Nephron progenitor cell (in vitro differentiated cells): Measurements from ENCODE around the gene CPZ.

Source experiments
- DNase-seq: peaks from one replicate; pipeline ENCODE4 v3.0.0; 2021
- H3K27ac Mint-ChIP-seq: 2 replicates; pipeline ENCODE4 v1.8.0; 2021; ENCODE audit warnings: mild to moderate bottlenecking, moderate library complexity, mixed read lengths
- H3K27me3 Mint-ChIP-seq: 2 replicates; pipeline ENCODE4 v1.8.0; 2021; ENCODE audit warnings: mild to moderate bottlenecking, low read depth, mixed read lengths; ENCODE audit not compliant: poor library complexity
- H3K36me3 Mint-ChIP-seq: 2 replicates; pipeline ENCODE4 v1.8.0; 2021; ENCODE audit warnings: low read depth, mixed read lengths
- H3K4me1 Mint-ChIP-seq: 2 replicates; pipeline ENCODE4 v1.8.0; 2021; ENCODE audit warnings: mixed read lengths
- H3K4me3 Mint-ChIP-seq: 2 replicates; pipeline ENCODE4 v1.8.0; 2021; ENCODE audit warnings: mild to moderate bottlenecking, moderate library complexity, mixed read lengths
- H3K9me3 Mint-ChIP-seq: 2 replicates; pipeline ENCODE4 v1.8.0; 2021; ENCODE audit warnings: mild to moderate bottlenecking, moderate library complexity, mixed read lengths
- TF ChIP-seq, protein P1 (sequence below): fragments of 200-600 bp; sonication (generic); IDR thresholded peaks from 2 replicates; pipeline ENCODE4 v1.5.0; 2021; ENCODE audit warnings: antibody characterized with exemption

Gene CPZ

DNA sequence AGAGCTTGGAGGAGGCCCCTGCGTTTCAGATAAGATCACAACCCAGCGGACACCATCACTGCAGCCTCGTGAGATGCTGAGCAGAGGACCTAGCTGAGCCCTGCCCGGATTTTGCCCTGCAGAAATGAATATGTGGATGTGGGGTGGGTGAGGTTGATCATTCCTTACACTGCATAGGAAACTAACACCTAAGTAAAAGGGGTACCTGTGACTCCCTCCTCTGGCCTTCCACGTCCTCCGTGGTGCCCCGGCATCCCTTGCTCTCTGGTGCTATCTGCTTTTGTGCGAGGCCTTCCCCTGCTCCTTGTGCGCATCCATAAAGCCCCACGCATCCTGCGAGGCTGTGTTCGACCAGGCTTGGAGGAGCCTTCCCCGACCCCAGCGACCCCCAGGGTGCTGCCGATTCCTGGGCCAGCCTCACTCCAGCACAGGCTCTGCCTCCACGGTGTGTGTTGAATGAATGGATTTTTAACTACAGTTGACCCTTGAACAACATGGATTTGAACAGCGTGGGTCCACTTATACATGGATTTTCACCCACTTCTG lies 37.9 kb upstream of the CPZ start:
- Mint-ChIP-seq H3K27me3 (peaks cover 22% of the 10 kb centered on the region), H3K36me3 (no peaks in the 10 kb centered on the region), H3K9me3 (no peaks in the 10 kb centered on the region), H3K27ac (no peak overlapping the region), H3K4me3 (no peak overlapping the region), H3K4me1 (no peaks in the 10 kb centered on the region)
- TF ChIP-seq, protein P1, sequence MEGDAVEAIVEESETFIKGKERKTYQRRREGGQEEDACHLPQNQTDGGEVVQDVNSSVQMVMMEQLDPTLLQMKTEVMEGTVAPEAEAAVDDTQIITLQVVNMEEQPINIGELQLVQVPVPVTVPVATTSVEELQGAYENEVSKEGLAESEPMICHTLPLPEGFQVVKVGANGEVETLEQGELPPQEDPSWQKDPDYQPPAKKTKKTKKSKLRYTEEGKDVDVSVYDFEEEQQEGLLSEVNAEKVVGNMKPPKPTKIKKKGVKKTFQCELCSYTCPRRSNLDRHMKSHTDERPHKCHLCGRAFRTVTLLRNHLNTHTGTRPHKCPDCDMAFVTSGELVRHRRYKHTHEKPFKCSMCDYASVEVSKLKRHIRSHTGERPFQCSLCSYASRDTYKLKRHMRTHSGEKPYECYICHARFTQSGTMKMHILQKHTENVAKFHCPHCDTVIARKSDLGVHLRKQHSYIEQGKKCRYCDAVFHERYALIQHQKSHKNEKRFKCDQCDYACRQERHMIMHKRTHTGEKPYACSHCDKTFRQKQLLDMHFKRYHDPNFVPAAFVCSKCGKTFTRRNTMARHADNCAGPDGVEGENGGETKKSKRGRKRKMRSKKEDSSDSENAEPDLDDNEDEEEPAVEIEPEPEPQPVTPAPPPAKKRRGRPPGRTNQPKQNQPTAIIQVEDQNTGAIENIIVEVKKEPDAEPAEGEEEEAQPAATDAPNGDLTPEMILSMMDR, result no peak
- DNase-seq, result no peak

DNA sequence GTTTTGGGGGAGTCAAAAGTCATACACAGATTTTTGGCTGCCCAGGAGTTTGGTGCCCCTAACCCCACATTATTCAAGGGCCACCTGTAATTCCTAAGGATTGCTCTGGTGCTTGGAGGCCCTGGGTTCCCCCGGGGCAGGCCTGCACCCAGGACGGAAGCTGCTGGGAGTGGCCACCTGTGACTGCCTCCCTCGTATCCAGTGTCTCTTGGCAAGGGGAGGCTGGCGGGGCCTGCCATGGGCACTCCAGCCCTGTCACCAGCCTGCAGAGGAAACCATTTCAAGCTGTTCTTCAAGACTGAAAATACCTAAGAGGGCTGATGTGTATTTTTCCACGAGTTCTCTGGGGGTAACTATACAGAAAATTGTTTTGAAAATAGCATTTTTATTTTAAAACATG lies 36.8 kb upstream of the CPZ start:
- no peak overlapping the region for H3K27ac Mint-ChIP-seq
- H3K27me3 Mint-ChIP-seq, result peaks cover 17% of the 10 kb centered on the region
- peaks cover 2% of the 10 kb centered on the region for H3K4me1 Mint-ChIP-seq

DNA sequence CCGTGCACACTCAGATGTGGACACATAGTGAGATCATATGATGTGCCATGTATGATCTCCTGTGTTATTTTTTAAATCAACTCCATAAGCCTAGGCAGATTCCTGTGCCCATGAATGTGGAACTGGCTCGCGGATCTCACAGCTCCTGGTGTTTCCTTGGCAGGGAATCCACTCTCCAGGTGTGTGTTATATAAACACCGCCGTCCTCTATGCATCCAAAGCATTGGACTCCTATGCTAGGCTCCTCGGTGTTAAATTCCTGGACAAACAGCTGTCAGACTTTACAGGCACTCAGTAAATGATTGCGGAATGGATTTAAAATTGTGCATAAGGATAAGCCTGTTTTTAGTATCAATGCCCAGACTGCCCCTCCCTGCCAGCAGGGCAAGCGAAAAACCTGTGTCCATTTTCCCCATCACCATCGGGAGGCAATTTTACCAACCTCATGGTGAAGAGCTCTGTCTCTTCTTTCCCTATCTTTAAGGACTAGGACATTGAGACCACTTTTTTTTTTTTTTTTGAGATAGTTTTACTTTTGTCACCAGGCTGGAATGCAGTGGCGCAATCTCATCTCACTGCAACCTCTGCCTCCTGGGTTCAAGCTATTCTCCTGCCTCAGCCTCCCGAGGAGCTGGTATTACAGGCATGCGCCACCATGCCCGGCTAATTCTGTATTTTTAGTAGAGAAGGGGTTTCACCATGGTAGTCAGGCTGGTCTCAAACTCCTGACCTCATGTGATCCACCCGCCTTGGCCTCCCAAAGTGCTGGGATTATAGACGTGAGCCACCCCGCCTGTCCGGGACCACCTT lies 36.0 kb upstream of the CPZ start:
- no peaks in the 10 kb centered on the region for H3K36me3 Mint-ChIP-seq
- no peak for DNase-seq
- TF ChIP-seq, protein P1, result no peak
- H3K27me3 Mint-ChIP-seq, result peaks cover 17% of the 10 kb centered on the region
- H3K4me3 Mint-ChIP-seq, result no peak overlapping the region
- no peak overlapping the region for H3K27ac Mint-ChIP-seq
- H3K4me1 Mint-ChIP-seq, result peaks cover 6% of the 10 kb centered on the region
- no peaks in the 10 kb centered on the region for H3K9me3 Mint-ChIP-seq

More for the DNA sequence above, 36.8 kb upstream of the CPZ start:
- TF ChIP-seq, protein P1, result no peak
- Mint-ChIP-seq H3K4me3 (no peak overlapping the region), H3K36me3 (no peaks in the 10 kb centered on the region), H3K9me3 (no peaks in the 10 kb centered on the region)
- no peak for DNase-seq

DNA sequence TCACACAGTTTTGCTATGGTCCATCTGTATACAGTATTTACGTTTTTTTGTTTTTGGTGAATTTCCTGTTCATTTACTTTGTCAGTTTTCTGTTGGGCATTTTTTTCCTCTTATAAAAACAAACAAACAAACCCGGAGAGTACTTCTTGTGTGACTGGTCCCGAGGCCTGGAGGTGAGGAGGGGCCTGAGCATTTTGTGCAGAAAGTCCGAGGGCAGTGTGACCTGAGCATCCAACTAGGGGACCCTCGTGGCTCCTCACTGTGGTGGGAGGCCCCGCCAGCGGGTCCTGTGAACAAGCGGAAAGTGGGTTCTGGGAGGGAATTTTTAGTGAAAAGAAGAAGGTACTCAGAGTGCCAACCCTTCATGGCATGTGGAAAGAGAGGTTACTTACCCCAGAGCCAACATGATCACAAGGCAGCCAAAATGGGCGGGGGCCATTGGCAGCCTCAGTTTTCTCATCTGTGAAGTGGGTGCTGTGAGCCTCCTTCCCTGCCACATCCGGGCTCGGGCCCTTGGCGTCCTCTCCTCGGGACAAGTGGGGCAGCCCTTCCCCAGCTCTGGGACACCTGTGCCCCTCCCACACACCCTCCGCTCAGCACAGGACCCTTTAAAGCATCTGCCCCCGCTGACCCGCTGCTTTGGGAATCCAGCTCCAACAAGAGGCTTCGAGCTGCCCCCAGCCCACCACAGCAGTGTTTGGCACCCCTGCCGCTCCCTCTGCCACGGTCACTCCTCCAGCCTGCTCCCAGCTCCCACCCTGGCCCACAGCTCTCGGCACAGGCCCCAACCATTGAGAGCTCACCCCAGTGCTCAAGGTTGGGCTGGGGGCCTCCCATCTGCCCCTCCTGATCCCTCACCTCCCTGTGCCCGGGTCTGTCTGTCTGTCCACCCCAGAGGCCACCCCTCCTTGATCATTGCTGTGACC lies 35.2 kb upstream of the CPZ start:
- no peaks in the 10 kb centered on the region for H3K36me3 Mint-ChIP-seq
- TF ChIP-seq, protein P1, result no peak
- no peak overlapping the region for H3K27ac Mint-ChIP-seq
- H3K4me3 Mint-ChIP-seq, result no peak overlapping the region
- H3K9me3 Mint-ChIP-seq, result no peaks in the 10 kb centered on the region
- peaks cover 6% of the 10 kb centered on the region for H3K4me1 Mint-ChIP-seq
- no peak for DNase-seq
- H3K27me3 Mint-ChIP-seq, result peaks cover 15% of the 10 kb centered on the region

DNA sequence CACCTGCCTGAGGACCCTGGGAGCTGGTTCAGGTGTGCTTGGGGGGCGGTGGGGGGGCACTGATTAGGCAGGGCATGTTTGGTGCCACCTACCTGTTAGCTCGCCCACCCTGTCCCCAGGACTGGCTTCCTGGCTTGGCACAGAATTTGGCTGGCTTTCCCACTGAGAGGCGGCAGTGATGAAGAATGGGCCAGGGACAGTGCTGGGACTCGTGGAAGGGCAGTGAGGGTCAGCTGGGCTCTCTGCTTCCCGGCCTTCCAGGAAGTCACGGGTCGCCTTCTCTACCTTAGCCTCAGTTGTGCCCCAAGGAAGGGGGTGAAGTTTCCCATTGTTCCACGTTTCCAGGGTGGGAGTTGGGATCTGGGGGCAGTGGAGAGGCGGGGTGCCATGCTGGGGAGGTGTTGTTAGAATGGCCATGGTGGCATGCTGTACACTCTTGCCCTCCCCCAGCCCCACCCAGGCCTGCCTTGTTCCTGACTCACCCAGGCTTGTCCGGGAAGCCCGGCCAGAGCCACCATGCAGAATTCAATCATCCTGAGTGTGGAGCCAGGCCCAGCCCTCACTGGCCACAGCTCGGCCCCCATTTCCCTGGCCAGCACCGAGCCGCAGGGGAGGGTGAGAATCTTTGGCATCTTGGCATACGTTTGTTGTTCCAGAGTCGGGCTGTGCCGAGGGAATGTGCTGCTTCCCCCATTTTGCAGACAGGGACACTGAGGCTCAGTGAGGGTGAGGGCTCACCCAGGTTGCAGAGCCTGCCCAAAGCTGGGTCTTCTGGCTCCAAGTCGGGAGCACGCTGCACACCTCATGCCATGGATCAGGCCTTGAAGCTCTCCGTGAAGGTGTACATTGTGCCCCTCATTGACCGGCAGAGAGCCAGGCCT lies 34.2 kb upstream of the CPZ start:
- TF ChIP-seq, protein P1, result no peak
- Mint-ChIP-seq H3K4me3 (no peak overlapping the region), H3K36me3 (no peaks in the 10 kb centered on the region), H3K4me1 (peaks cover 6% of the 10 kb centered on the region), H3K9me3 (no peaks in the 10 kb centered on the region), H3K27me3 (peaks cover 17% of the 10 kb centered on the region), H3K27ac (peak overlapping the region; percentile 29)
- DNase-seq, result no peak
